GM10266 (cell line): ENCODE measurements around the gene RPTOR.

ENCODE experiments used
- DNase-seq: peaks from one replicate; pipeline ENCODE4 v3.0.0; 2012; ENCODE audit errors: extremely low spot score
- TF ChIP-seq, protein P1 (sequence below): IDR thresholded peaks from 2 replicates; pipeline ENCODE4 v1.5.1; 2012; ENCODE audit warnings: mild to moderate bottlenecking, low read depth; ENCODE audit not compliant: control insufficient read depth, insufficient read depth; ENCODE audit errors: missing control alignments

RPTOR gene

DNA sequence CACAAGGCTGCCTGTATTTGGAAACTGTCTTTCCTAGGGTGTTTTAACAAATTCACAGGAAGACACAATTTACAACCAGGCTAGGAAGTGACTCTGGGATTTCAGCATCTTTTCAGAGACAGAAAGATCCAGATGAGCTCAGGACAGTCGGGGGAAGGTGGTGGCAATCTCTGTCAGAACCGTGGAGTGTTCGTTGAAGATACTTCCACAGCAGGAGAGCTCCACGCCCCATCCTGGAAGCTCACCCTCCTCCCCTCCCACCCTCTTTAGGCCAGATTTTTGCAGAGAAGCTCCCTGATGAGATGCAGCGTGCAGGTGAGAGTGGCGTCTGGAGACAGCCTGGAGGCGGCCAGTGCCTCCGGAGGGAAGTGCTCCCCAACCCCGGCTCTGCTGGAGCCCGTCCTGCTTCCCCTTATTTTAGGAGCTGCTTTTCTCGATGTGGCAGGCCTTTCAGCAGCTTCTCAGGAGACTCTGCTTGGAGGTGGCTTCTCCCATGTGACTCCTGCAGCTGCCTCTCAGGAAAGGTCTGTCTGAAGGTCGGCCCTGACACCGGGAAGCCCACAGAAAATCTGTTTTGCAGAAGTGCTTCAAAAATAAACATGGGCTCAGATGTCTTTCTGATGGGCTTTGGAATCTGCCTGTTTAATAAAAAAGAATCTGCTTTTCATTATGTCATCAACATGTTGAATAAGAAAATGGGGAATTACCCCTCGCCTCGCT, 260.6 kb downstream of the RPTOR start:
- DNase-seq = no peak

DNA sequence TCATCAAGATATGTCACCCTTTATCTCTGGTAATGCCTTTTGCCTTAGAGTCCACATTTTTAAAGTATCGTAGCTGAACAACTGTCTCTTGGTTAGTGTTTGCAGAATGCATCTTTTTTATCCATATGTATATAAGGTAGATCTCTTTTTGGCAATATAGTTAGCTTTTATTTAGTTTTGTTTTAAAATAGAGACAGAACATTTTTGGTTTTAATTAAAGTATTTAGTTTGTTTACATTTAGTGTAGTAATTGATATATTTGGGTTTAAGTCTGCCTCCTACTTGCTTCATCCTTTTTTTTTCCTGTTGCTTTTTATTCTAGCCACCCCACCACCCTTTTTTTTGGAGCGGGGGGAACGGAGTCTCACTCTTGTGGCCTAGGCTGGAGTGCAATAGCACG, 262.4 kb downstream of the RPTOR start:
- TF ChIP-seq, protein P1, sequence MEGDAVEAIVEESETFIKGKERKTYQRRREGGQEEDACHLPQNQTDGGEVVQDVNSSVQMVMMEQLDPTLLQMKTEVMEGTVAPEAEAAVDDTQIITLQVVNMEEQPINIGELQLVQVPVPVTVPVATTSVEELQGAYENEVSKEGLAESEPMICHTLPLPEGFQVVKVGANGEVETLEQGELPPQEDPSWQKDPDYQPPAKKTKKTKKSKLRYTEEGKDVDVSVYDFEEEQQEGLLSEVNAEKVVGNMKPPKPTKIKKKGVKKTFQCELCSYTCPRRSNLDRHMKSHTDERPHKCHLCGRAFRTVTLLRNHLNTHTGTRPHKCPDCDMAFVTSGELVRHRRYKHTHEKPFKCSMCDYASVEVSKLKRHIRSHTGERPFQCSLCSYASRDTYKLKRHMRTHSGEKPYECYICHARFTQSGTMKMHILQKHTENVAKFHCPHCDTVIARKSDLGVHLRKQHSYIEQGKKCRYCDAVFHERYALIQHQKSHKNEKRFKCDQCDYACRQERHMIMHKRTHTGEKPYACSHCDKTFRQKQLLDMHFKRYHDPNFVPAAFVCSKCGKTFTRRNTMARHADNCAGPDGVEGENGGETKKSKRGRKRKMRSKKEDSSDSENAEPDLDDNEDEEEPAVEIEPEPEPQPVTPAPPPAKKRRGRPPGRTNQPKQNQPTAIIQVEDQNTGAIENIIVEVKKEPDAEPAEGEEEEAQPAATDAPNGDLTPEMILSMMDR = no peak

More for the DNA sequence above, 260.6 kb downstream of the RPTOR start:
- TF ChIP-seq, protein P1 = no peak

DNA sequence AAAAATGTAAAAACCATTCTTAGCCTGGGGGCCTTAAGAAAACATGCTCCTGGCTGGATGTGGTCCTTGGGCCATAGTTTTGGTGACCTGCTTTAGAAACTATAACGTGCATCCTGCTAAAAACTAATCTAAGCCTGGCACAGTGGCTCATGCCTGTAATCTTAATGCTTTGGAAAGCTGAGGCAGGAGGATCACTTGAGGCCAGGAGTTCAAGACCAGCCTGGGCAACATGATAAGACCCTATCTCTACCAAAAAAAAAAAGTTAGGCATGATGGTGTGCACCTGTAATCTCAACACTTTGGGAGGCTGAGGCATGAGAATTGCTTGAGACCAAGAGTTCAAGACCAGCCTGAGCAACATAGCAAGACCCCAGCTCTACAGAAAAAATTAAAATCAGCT, 263.2 kb downstream of the RPTOR start:
- DNase-seq = no peak
- TF ChIP-seq, protein P1 = no peak

More for the DNA sequence above, 262.4 kb downstream of the RPTOR start:
- no peak for DNase-seq

DNA sequence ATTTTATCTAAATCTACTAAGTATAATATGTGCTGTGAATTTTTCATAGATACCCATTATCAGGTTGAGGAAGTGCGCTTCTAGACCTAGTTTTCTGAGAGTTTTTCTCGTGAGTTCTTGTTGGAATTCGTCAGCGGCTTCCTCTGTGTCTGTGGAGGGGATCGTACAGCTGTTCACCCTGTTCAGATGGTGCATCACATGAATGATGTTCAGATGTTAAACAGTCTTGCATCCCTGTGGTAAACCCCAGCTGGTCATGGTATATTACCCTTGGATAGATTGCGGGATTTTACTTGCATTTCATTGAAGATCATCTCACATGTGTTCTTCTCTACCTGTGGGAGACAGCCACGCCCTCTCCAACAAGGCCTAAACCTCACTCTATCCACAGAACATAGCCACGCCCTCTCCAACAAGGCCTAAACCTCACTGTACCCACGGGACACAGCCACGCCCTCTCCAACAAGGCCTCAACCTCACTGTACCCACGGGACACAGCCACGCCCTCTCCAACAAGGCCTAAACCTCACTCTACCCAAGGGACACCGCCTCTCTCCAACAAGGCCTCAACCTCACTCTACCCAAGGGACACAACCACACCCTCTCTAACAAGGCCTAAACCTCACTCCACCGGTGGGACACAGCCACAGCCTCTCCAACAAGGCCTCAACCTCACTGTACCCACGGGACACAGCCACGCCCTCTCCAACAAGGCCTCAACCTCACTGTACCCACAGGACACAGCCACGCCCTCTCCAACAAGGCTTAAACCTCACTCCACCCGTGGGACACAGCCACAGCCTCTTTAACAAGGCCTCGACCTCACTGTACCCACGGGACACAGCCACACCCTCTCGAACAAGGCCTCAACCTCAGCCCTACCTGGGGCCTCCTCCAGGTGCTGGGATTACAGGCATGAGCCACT, 266.8 kb downstream of the RPTOR start:
- TF ChIP-seq, protein P1 = no peak
- no peak for DNase-seq

DNA sequence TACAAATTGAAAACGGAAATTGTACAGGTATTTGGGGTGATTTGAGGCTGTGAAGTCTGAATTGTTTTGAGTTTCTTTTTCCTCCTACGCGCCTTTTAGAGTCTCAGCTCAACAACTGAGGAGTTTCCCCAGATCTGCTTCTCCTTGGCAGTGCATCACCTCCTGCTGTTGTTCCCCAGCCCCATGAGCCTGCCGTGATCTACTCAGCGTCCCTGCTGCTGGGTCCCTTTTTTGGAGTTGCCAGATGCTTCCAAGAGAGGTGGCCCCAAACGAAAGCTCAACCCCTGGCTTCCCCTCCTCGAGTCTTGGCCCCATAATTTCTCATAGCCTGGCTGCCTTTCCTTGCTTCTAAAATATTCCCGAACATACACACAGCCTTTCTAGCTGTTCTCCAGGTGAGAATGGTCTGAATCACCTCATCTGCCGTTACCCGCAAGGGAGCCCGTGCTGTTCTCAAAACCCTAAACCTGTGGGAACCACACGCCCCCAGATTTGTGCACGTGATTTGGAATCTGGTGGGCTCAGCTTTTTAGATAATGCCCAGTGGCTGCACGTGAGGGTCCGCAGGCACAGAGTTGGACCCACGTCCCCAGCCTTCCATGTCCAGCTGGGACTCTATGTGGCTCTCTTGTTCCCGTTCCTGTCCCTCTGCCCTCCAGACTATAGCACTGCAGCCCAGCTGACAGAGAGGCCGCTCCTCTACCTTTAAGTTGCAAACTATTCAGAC, 267.9 kb downstream of the RPTOR start:
- TF ChIP-seq, protein P1 = no peak
- DNase-seq = no peak

DNA sequence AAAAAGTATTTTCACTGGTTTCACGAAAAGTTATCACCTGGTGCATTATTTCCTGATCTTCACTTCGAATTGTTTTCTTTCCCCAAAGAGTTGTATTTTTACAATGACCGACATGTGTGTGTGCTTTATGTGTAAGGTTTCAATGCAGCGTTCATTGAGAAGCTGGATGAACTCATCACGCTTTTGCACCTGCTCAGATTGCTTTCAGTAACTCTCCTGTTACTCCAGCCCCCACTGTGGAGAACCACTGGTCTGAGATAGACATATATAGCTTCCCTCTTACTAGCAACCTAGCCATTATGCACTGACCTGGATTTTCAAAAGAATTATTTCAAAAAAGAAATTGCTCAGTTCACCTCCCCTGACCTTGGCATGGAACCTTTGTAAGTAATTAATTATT, 268.7 kb downstream of the RPTOR start:
- no peak for DNase-seq
- TF ChIP-seq, protein P1 = no peak
